Body of pancreas (tissue), 4 donors: ENCODE measurements around the gene CHMP4B.

Source experiments
- CTCF ChIP-seq, 7 experiments: fragments of 450-650 bp in 4 of 7; fragments of 200-600 bp in 3 of 7; sonication (generic) in 3 of 7; IDR thresholded peaks; one replicate each; pipeline ENCODE4 v1.5.1; 2016 to 2019; ENCODE audit warnings: antibody characterized with exemption in 7 of 7
- POLR2A ChIP-seq, 3 donors: fragments of 450-650 bp; IDR thresholded peaks; one replicate each; pipeline ENCODE4 v1.6.1; 2016; ENCODE audit warnings: antibody characterized with exemption in 3 of 3, mild to moderate bottlenecking in 2 of 3

GRCh38 chr20:33840160-33840559, 29.0 kb downstream of the CHMP4B start:
- TF ChIP-seq POLR2A (IDR thresholded peaks at IDR 0.05) (no peak), CTCF (IDR thresholded peaks at IDR 0.05) (no peak)
